ENCODE data around the gene UQCRC2.

GRCh38 chr16:21964353-21964752 is 11.2 kb downstream of the UQCRC2 start:
- TF ChIP-seq CTCF (IDR thresholded peaks at IDR 0.05), result no peak
- TF ChIP-seq POLR2A (IDR thresholded peaks at IDR 0.05), result no peak
- TF ChIP-seq POLR2AphosphoS5 (IDR thresholded peaks at IDR 0.05), result no peak

Data from transverse colon (tissue), 4 donors.